ENCODE data around the gene CAPZA1. TPM values are rescaled to one million over a fixed set of nuclear protein-coding genes. Genes with fewer than 3 reads are reported as not detected.

The CAPZA1 gene
- total and polyA plus RNA-seq, 12 donors = 60.1 to 178 (median 94.0) TPM

DNA sequence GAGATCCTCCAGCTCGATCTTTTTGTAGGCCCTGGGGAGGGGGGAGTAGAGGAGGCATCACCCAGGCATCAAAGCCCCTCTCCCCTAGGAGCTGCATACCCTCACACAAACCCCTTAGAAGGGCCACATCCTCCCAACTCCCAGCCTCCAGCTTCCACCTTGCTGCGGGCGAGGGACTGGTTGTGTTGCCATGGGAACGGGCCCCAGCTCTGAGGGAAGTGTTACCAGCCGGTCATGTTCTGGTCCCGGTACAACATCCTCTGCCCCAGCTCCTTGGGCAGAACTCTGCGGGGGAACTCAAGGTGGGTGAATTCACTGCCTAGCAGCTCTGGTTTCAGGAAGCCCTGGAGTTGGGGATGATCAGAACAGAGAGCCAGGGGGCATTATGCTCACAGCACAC is 91.4 kb downstream of the CAPZA1 start:
- Histone ChIP-seq H3K9me3 (replicated peaks in 1 of 3) (no peaks in the 10 kb centered on the region), H3K27me3 (no peaks in the 10 kb centered on the region), H3K27ac (no peak overlapping the region), H3K4me3 (no peak overlapping the region), H3K36me3 (replicated peaks in 1 of 2) (no peaks in the 10 kb centered on the region), H3K4me1 (replicated peaks in 1 of 2) (peaks cover 18 to 24% of the 10 kb centered on the region in 2 donors)
- no peak for DNase-seq
- TF ChIP-seq, protein P1, sequence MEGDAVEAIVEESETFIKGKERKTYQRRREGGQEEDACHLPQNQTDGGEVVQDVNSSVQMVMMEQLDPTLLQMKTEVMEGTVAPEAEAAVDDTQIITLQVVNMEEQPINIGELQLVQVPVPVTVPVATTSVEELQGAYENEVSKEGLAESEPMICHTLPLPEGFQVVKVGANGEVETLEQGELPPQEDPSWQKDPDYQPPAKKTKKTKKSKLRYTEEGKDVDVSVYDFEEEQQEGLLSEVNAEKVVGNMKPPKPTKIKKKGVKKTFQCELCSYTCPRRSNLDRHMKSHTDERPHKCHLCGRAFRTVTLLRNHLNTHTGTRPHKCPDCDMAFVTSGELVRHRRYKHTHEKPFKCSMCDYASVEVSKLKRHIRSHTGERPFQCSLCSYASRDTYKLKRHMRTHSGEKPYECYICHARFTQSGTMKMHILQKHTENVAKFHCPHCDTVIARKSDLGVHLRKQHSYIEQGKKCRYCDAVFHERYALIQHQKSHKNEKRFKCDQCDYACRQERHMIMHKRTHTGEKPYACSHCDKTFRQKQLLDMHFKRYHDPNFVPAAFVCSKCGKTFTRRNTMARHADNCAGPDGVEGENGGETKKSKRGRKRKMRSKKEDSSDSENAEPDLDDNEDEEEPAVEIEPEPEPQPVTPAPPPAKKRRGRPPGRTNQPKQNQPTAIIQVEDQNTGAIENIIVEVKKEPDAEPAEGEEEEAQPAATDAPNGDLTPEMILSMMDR (IDR thresholded peaks at IDR 0.05) = no peak
- no peak for TF ChIP-seq POLR2A (IDR thresholded peaks at IDR 0.05)
- intact Hi-C loops (cut with DNase I) = loop anchor here in 1 of 2 donors (5.0 to 10.0 kb wide), 3 partner anchors 94 to 334 kb away; partner anchors contain the start of genes CAPZA1 and ST7L
- WGBS, 4 donors = 56 to 77% (median 72%) methylated on average over 5 to 7 of the region's 7 CpGs

DNA sequence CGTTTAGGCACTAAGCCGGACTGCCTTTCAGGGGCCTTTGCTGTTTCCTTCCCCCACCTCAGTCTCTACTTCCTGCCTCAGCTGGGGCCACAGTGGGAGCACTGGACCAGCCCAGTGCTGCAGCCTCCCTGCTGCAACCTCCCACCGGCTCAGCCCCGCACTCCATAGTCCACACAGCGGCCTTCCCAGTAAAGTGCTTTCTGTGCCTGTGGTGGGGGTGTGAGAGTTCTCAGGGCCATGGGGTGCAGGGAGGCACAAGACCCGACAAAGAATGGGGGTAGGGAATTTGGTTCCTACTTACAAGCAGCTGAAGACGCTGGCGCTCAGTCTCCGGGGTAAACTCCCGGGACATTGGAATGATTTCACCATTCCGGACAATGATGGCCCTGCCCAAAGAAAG is 92.0 kb downstream of the CAPZA1 start:
- Histone ChIP-seq H3K27ac (no peak overlapping the region), H3K4me1 (replicated peaks in 1 of 2) (peaks cover 19 to 24% of the 10 kb centered on the region in 2 donors), H3K9me3 (replicated peaks in 1 of 3) (no peaks in the 10 kb centered on the region), H3K27me3 (no peaks in the 10 kb centered on the region), H3K36me3 (replicated peaks in 1 of 2) (no peaks in the 10 kb centered on the region), H3K4me3 (no peak overlapping the region)
- TF ChIP-seq POLR2A (IDR thresholded peaks at IDR 0.05) = no peak
- TF ChIP-seq, protein P1 (IDR thresholded peaks at IDR 0.05) = no peak
- DNase-seq = no peak
- WGBS, 4 donors = 78 to 85% (median 85%) methylated on average over 7 to 11 of the region's 11 CpGs
- intact Hi-C loops (cut with DNase I) = loop anchor here in 1 of 2 donors (5.0 to 10.0 kb wide), 3 partner anchors 94 to 333 kb away; partner anchors contain the start of genes CAPZA1 and ST7L

DNA sequence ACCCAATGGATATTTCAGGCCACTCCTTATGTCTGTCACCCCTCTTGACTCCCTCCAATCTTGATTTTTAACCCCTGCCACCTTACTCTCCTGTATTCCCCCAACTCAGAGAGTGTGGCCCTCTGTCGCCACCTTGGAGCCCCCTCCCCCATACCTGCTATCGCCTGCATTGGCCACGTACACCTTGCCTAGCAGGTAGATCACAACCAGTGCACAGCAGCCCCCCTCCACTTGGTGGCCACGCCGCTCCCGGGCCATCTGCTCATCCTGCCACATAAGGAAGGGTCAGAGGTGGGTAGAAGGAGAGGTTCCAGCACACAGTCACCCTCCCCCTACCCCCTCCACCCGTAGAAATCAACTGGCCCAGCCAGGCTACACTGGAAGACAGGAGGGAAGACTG is 92.6 kb downstream of the CAPZA1 start:
- Histone ChIP-seq H3K27me3 (no peaks in the 10 kb centered on the region), H3K36me3 (replicated peaks in 1 of 2) (no peaks in the 10 kb centered on the region), H3K4me3 (no peak overlapping the region), H3K9me3 (replicated peaks in 1 of 3) (no peaks in the 10 kb centered on the region), H3K27ac (no peak overlapping the region), H3K4me1 (replicated peaks in 1 of 2) (peaks cover 19 to 24% of the 10 kb centered on the region in 2 donors)
- 85 to 93% (median 90%) methylated on average over 6 to 7 of the region's 7 CpGs for WGBS, 4 donors
- DNase-seq = no peak
- intact Hi-C loops (cut with DNase I) = loop anchor here in 1 of 2 donors (5.0 to 10.0 kb wide), 3 partner anchors 95 to 333 kb away; partner anchors contain the start of genes CAPZA1 and ST7L
- TF ChIP-seq POLR2A (IDR thresholded peaks at IDR 0.05) = no peak
- TF ChIP-seq, protein P1 (IDR thresholded peaks at IDR 0.05) = no peak

DNA sequence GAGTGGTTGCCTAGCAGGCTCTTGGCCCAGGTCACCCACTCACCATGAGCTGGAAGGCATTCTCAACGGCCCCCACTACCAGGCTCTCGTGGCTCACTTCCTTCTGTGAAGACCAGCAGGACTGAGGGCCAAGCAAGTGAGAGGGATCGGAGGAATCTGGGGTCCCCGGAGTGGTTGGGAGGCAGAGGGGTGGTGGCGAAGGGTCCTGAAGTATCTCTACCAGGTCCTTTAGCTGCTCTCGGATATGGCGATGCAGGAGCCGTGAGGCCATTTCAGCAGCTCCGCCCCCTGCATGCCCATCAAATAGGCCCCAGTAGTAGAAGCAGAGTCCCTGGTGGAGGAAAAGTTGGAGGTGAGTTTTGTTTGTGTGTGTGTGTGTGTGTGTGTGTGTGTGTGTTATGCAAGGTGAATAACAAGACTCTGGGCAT is 93.1 kb downstream of the CAPZA1 start:
- TF ChIP-seq POLR2A (IDR thresholded peaks at IDR 0.05) = no peak
- TF ChIP-seq, protein P1 (IDR thresholded peaks at IDR 0.05) = no peak
- Histone ChIP-seq H3K27me3 (no peaks in the 10 kb centered on the region), H3K36me3 (replicated peaks in 1 of 2) (no peaks in the 10 kb centered on the region), H3K4me1 (replicated peaks in 1 of 2) (peaks cover 19 to 24% of the 10 kb centered on the region in 2 donors), H3K4me3 (no peak overlapping the region), H3K27ac (no peak overlapping the region), H3K9me3 (replicated peaks in 1 of 3) (no peaks in the 10 kb centered on the region)
- no peak for DNase-seq
- WGBS, 4 donors = 83 to 97% (median 89%) methylated on average over 4 to 9 of the region's 9 CpGs
- intact Hi-C loops (cut with DNase I) = loop anchor here in 1 of 2 donors (5.0 to 10.0 kb wide), 3 partner anchors 95 to 332 kb away; partner anchors contain the start of genes CAPZA1 and ST7L

Data from adrenal gland (tissue), 12 donors.